Activated CD4-positive, alpha-beta T cell treated with anti-CD3 and anti-CD28 coated beads, Interleukin-2, amount 10 ng/mL, durations not matched to agents 7 days and 5 days (primary cell): ENCODE data around the gene ERC2. TPM values are rescaled to one million over a fixed set of nuclear protein-coding genes. Genes with fewer than 3 reads are reported as not detected.

Source experiments
- CTCF ChIA-PET: fragments of 350-600 bp; sonication (Branson Sonifier 250); formaldehyde crosslinking; loops from one replicate; lab custom pipeline; 2021; ENCODE audit warnings: antibody characterized with exemption; lab: Charles Lee
- POLR2A ChIA-PET: fragments of 350-600 bp; sonication (Branson Sonifier 250); formaldehyde crosslinking; loops from one replicate; lab custom pipeline; 2021; ENCODE audit warnings: antibody characterized with exemption; lab: Charles Lee
- DNase-seq: peaks from one replicate; pipeline ENCODE4 v3.0.0-alpha.2; 2020
- H3K27ac Mint-ChIP-seq: one replicate; pipeline ENCODE4 v1.8.0; 2021; ENCODE audit warnings: mild to moderate bottlenecking, moderate library complexity, mixed read lengths
- H3K27me3 Mint-ChIP-seq: one replicate; pipeline ENCODE4 v1.8.0; 2021; ENCODE audit warnings: mixed read lengths
- H3K36me3 Mint-ChIP-seq: one replicate; pipeline ENCODE4 v1.8.0; 2021; ENCODE audit warnings: low read depth, mixed read lengths
- H3K4me1 Mint-ChIP-seq: one replicate; pipeline ENCODE4 v1.8.0; 2021; ENCODE audit warnings: mixed read lengths
- H3K4me3 Mint-ChIP-seq: one replicate; pipeline ENCODE4 v1.8.0; 2021; ENCODE audit warnings: mild to moderate bottlenecking, moderate library complexity, mixed read lengths
- H3K9me3 Mint-ChIP-seq: one replicate; pipeline ENCODE4 v1.8.0; 2021; ENCODE audit warnings: mixed read lengths
- total RNA-seq, 2 experiments: library from RNA; stranded (reverse); gene quantifications; one replicate each; pipeline ENCODE4 v1.2.3, GENCODE V29; 2021

The ERC2 gene
- total RNA-seq, 2 experiments from 2014 or later = not detected

GRCh38 chr3:55797084-55797483 lies 671.2 kb downstream of the ERC2 start:
- Mint-ChIP-seq H3K9me3 (no peaks in the 10 kb centered on the region), H3K27me3 (no peaks in the 10 kb centered on the region), H3K4me3 (no peak overlapping the region), H3K4me1 (no peaks in the 10 kb centered on the region), H3K27ac (no peak overlapping the region), H3K36me3 (no peaks in the 10 kb centered on the region)
- POLR2A ChIA-PET = no interaction called here
- CTCF ChIA-PET = no interaction called here
- no peak for DNase-seq

- Mint-ChIP-seq H3K4me3 (no peak overlapping the region), H3K9me3 (no peaks in the 10 kb centered on the region), H3K4me1 (no peaks in the 10 kb centered on the region), H3K27me3 (no peaks in the 10 kb centered on the region), H3K27ac (no peak overlapping the region), H3K36me3 (no peaks in the 10 kb centered on the region)
- ChIA-PET POLR2A (no interaction called here), CTCF (no interaction called here)
- DNase-seq = no peak
Measured at GRCh38 chr3:55796533-55796932, 671.7 kb downstream of the ERC2 start.

DNA sequence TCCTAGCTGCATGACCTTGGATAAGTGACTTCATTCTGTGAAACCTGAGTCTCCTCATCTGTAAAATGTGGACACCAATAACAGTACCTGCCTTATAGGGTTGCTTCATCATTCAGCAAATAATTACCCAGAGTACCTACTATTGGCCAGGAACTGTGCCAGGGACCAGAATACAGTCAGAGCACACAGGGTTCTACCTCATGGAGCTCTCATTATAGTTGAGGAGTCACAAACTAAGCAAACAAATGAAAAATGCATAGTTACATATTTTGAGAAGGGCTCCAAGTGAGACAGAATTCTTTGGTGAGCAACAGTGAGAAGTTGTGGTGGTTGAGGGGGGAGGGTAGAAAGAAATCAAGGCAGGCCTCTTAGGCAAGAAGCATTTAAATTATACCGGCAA lies 672.5 kb downstream of the ERC2 start:
- no peak for DNase-seq
- no peaks in the 10 kb centered on the region for H3K36me3 Mint-ChIP-seq
- no peak overlapping the region for H3K27ac Mint-ChIP-seq
- H3K4me1 Mint-ChIP-seq = no peaks in the 10 kb centered on the region
- POLR2A ChIA-PET = no interaction called here
- H3K27me3 Mint-ChIP-seq = no peaks in the 10 kb centered on the region
- H3K4me3 Mint-ChIP-seq = no peak overlapping the region
- no peaks in the 10 kb centered on the region for H3K9me3 Mint-ChIP-seq
- CTCF ChIA-PET = interaction anchor here (0.6 kb wide), 1 partner anchor 1392 kb away, joined by 3 read pairs; no protein-coding TSS in a partner anchor

GRCh38 chr3:55795296-55795695 lies 673.0 kb downstream of the ERC2 start:
- H3K27me3 Mint-ChIP-seq = no peaks in the 10 kb centered on the region
- H3K4me1 Mint-ChIP-seq = no peaks in the 10 kb centered on the region
- ChIA-PET POLR2A (no interaction called here), CTCF (interaction anchor here (0.6 kb wide), 1 partner anchor 1393 kb away, joined by 3 read pairs; no protein-coding TSS in a partner anchor)
- no peaks in the 10 kb centered on the region for H3K9me3 Mint-ChIP-seq
- no peak for DNase-seq
- no peak overlapping the region for H3K4me3 Mint-ChIP-seq
- H3K36me3 Mint-ChIP-seq = no peaks in the 10 kb centered on the region
- no peak overlapping the region for H3K27ac Mint-ChIP-seq

GRCh38 chr3:55792742-55793141 lies 675.5 kb downstream of the ERC2 start:
- H3K27ac Mint-ChIP-seq = no peak overlapping the region
- DNase-seq = no peak
- H3K36me3 Mint-ChIP-seq = no peaks in the 10 kb centered on the region
- H3K4me3 Mint-ChIP-seq = no peak overlapping the region
- CTCF ChIA-PET = no interaction called here
- no peaks in the 10 kb centered on the region for H3K27me3 Mint-ChIP-seq
- H3K9me3 Mint-ChIP-seq = no peaks in the 10 kb centered on the region
- POLR2A ChIA-PET = no interaction called here
- peaks cover 5% of the 10 kb centered on the region for H3K4me1 Mint-ChIP-seq

DNA sequence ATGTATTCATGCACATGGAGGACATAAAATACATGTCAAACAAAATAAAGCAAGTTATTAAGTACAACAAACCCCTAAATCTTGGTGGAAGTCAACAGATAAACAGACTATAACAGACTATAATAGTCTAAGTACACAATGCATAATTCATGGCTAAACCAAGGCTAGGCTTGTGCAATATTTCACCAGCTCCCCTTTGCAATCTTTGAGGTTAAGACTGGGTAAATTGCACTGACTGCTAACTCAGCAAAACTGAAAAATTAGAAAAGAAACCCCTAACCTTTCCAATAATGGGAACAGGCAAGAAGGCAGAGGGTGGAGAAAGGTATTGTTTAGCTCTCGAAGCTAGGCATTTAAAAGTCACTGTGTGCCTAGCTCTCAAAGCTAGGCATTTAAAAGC lies 676.3 kb downstream of the ERC2 start:
- no peak overlapping the region for H3K27ac Mint-ChIP-seq
- H3K27me3 Mint-ChIP-seq = no peaks in the 10 kb centered on the region
- DNase-seq = no peak
- ChIA-PET CTCF (no interaction called here), POLR2A (no interaction called here)
- H3K36me3 Mint-ChIP-seq = no peaks in the 10 kb centered on the region
- peaks cover 5% of the 10 kb centered on the region for H3K4me1 Mint-ChIP-seq
- H3K9me3 Mint-ChIP-seq = no peaks in the 10 kb centered on the region
- H3K4me3 Mint-ChIP-seq = no peak overlapping the region

DNA sequence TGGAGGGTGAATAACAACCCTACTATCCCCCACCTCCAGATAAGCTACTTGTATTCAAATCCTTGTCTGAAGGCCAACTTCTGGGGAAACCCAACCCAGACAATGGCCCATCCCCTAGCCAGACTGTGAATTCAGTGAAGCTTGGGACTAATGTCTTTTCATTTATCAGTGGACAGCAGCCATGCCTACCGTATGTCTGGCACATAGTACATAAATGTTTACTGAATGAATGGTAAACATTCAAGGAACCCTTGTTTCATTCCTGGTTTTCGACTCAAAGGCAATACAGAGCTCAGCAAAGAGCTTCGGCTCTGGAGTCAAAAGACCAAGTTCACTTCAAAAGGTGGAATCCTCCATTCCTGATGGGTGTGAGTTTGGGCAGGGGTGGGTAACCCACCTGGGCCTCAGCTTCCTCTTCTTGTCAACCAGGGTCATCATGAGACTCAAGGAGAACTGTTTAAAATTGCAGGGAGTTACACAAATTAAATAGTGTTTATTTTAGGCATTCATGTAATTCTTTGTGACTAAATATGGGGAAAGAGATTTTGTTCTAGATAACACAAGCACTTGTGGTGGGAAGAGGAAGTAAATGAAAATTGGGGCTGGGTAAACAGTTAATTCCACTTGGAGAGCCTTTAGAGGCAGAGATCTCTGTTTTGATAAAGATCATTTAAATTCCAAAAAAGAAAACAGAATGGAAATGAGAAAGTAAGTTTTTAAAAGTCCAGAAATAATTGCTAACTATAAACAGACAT lies 677.5 kb downstream of the ERC2 start:
- Mint-ChIP-seq H3K36me3 (no peaks in the 10 kb centered on the region), H3K27me3 (no peaks in the 10 kb centered on the region), H3K4me1 (peaks cover 5% of the 10 kb centered on the region), H3K27ac (no peak overlapping the region), H3K4me3 (no peak overlapping the region), H3K9me3 (no peaks in the 10 kb centered on the region)
- DNase-seq = no peak
- CTCF ChIA-PET = no interaction called here
- POLR2A ChIA-PET = no interaction called here

- H3K36me3 Mint-ChIP-seq = no peaks in the 10 kb centered on the region
- POLR2A ChIA-PET = no interaction called here
- DNase-seq = no peak
- CTCF ChIA-PET = no interaction called here
- no peak overlapping the region for H3K4me3 Mint-ChIP-seq
- no peaks in the 10 kb centered on the region for H3K27me3 Mint-ChIP-seq
- H3K4me1 Mint-ChIP-seq = peaks cover 5% of the 10 kb centered on the region
- H3K27ac Mint-ChIP-seq = no peak overlapping the region
- no peaks in the 10 kb centered on the region for H3K9me3 Mint-ChIP-seq
Measured at GRCh38 chr3:55789516-55789915, 678.8 kb downstream of the ERC2 start.

DNA sequence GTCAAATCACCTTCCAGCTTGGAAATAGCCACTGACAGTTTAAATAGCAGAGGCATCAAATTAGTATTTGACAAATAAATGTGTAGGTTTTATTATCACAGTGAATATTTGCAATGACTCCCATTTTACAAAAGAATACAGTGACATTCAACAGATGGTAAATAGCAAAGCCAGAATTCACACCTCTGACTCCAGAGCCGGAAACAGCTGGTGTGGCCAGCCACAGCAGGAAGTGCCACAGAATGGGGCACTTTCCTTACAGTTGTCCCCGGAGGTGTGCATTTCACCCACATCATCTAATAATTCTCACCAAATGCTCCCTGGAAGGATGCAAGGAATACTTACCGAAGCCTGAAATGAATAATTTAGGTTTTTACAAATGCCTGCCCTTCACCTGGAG lies 685.5 kb downstream of the ERC2 start:
- ChIA-PET CTCF (no interaction called here), POLR2A (no interaction called here)
- no peaks in the 10 kb centered on the region for H3K4me1 Mint-ChIP-seq
- H3K4me3 Mint-ChIP-seq = no peak overlapping the region
- no peaks in the 10 kb centered on the region for H3K36me3 Mint-ChIP-seq
- H3K9me3 Mint-ChIP-seq = no peaks in the 10 kb centered on the region
- H3K27me3 Mint-ChIP-seq = peaks cover 3% of the 10 kb centered on the region
- no peak overlapping the region for H3K27ac Mint-ChIP-seq
- DNase-seq = no peak

GRCh38 chr3:55782351-55782750 lies 685.9 kb downstream of the ERC2 start:
- POLR2A ChIA-PET = no interaction called here

DNA sequence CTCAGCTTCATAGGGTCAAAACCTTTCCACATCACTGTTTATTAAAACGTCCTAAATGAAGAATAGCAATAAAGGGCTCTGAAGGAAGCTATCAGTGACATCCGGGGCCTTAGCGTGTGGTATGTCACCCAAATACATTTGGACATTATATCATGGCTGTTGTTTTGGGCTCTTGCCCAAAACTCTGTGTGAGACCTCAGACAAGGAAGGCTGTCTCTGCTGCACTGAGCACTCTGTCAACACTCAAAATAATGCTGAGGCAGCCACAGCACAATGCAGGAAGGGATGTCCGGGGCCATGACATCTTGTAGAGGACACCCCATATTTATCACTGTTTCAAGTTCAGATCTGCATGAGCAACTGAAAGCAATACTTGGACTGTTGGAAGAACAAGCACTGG lies 687.4 kb downstream of the ERC2 start:
- Mint-ChIP-seq H3K4me3 (no peak overlapping the region), H3K36me3 (no peaks in the 10 kb centered on the region), H3K4me1 (no peaks in the 10 kb centered on the region), H3K27me3 (peaks cover 3% of the 10 kb centered on the region), H3K27ac (no peak overlapping the region), H3K9me3 (no peaks in the 10 kb centered on the region)
- CTCF ChIA-PET = no interaction called here
- POLR2A ChIA-PET = no interaction called here
- DNase-seq = no peak

More at GRCh38 chr3:55782351-55782750, 685.9 kb downstream of the ERC2 start:
- H3K36me3 Mint-ChIP-seq = no peaks in the 10 kb centered on the region
- H3K27ac Mint-ChIP-seq = no peak overlapping the region
- DNase-seq = no peak
- peaks cover 3% of the 10 kb centered on the region for H3K27me3 Mint-ChIP-seq
- CTCF ChIA-PET = no interaction called here
- no peaks in the 10 kb centered on the region for H3K9me3 Mint-ChIP-seq
- no peaks in the 10 kb centered on the region for H3K4me1 Mint-ChIP-seq
- H3K4me3 Mint-ChIP-seq = no peak overlapping the region

DNA sequence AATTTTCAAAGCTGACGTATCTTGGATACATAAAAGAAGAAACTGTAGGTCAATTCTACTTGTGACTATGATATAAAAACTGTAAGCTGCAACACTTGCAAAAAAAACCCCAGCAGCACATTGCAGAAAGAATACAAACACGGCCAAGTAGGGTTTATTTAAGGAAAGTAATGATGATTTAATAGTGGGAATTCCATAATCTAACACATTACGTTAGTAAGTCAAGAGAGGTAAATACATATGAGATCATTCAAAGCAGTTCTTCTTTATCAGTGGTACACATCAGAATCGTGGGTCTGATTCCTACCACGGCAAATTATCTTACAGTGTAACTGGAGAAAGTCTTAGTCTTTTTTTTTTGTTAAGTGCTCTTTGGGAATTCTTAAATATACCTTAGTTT lies 688.7 kb downstream of the ERC2 start:
- DNase-seq = no peak
- Mint-ChIP-seq H3K9me3 (no peaks in the 10 kb centered on the region), H3K36me3 (no peaks in the 10 kb centered on the region), H3K27ac (no peak overlapping the region), H3K4me1 (no peaks in the 10 kb centered on the region), H3K27me3 (peaks cover 3% of the 10 kb centered on the region), H3K4me3 (no peak overlapping the region)
- POLR2A ChIA-PET = no interaction called here
- CTCF ChIA-PET = no interaction called here

DNA sequence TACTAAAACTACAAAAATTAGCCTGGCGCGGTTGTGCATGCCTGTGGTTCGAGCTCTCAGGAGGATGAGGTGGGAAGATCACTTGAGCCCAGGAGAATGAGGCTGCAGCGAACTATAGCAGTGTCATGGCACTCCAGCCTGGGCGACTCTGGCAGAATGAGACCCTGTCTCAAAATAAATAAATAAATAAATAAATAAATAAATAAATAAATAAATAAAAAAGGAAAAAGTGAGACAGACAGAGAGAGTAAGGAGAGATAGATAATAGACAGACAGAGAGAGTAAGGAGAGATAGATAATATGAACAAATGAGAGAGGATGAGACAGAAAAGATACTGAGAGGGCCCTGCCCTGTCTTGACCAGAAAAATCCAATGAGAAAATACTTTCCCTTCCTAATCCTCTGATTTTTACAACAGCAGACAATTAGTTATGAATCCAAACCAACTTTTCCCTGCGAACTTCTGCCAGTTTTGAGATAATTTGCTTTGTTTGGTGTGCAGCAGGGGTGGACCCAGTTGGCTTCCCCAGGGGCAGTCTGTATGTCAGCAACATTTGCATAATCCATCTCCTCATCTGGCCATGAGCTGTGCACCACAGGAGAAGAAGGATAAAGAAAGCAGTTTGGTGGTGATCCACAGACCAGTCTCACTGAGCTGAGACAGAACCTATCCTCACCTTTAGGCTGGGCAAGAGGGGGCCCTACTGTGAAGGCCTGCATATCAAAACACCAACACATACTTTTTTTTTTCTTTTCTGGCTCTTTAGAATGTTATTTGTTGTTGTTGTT lies 692.7 kb downstream of the ERC2 start:
- DNase-seq = no peak
- peaks cover 3% of the 10 kb centered on the region for H3K27me3 Mint-ChIP-seq
- POLR2A ChIA-PET = no interaction called here
- CTCF ChIA-PET = no interaction called here
- no peaks in the 10 kb centered on the region for H3K9me3 Mint-ChIP-seq
- H3K36me3 Mint-ChIP-seq = no peaks in the 10 kb centered on the region
- H3K4me1 Mint-ChIP-seq = no peaks in the 10 kb centered on the region
- H3K27ac Mint-ChIP-seq = no peak overlapping the region
- no peak overlapping the region for H3K4me3 Mint-ChIP-seq
